B cell (primary cell): Measurements from ENCODE around the gene PFAS. TPM values are rescaled to one million over a fixed set of nuclear protein-coding genes. Genes with fewer than 3 reads are reported as not detected.
A peak's percentile ranks its signal among the peaks of the same experiment; 100 is the strongest.

Experiments used
- ATAC-seq: fragments of 200-7000 bp; cut with Tn5 transposase; one replicate; pipeline ENCODE4 v1.10.0; 2021; ENCODE audit warnings: low read depth, mild to moderate bottlenecking, moderate number of reproducible peaks, moderate library complexity
- CTCF ChIA-PET: fragments of 350-600 bp; sonication (Branson Sonifier 250); formaldehyde crosslinking; loops from one replicate; lab custom pipeline; 2021; ENCODE audit warnings: antibody characterized with exemption, inconsistent platforms; lab: Charles Lee
- POLR2A ChIA-PET: fragments of 350-600 bp; sonication (Branson Sonifier 250); formaldehyde crosslinking; loops from one replicate; lab custom pipeline; 2021; ENCODE audit warnings: antibody characterized with exemption; lab: Charles Lee
- DNase-seq: peaks from one replicate; pipeline ENCODE4 v3.0.0; 2013
- H2AFZ ChIP-seq: 2 replicates; pipeline ENCODE4 v1.6.1; 2012; ENCODE audit warnings: mild to moderate bottlenecking, low read depth, low read length; ENCODE audit not compliant: insufficient read depth, poor library complexity, severe bottlenecking
- H3K27ac ChIP-seq, 2 donors: 1 replicate in 1 of 2; 2 replicates in 1 of 2; pipeline ENCODE4 v1.5.1; 2012 to 2013; ENCODE audit warnings: low read length in 2 of 2, mild to moderate bottlenecking in 2 of 2, moderate library complexity in 1 of 2
- H3K27me3 ChIP-seq, 4 experiments: fragments of 200-600 bp in 1 of 4; sonication (generic) in 1 of 4; replicated peaks in 1 of 4; 1 replicate in 2 of 4; 2 replicates in 2 of 4; pipeline versions ENCODE4 v1.6.1 to v1.7.0; 2013 to 2016; ENCODE audit warnings: low read length in 3 of 4, mild to moderate bottlenecking in 2 of 4, mixed read lengths in 1 of 4, moderate library complexity in 1 of 4; ENCODE audit not compliant: insufficient read depth in 4 of 4, control insufficient read depth in 3 of 4; ENCODE audit errors: control extremely low read depth in 1 of 4
- H3K36me3 ChIP-seq, 2 experiments: replicated peaks in 1 of 2; 1 replicate in 1 of 2; 2 replicates in 1 of 2; pipeline versions ENCODE4 v1.6.1 to v1.7.1; 2013; ENCODE audit warnings: low read length in 1 of 2; ENCODE audit not compliant: insufficient read depth in 2 of 2, control insufficient read depth in 1 of 2; ENCODE audit errors: control extremely low read depth in 1 of 2, extremely low read depth in 1 of 2
- H3K4me1 ChIP-seq, 2 donors: fragments of 200-600 bp in 1 of 2; sonication (generic) in 1 of 2; 1 replicate in 1 of 2; 2 replicates in 1 of 2; pipeline versions ENCODE4 v1.5.1 to v1.6.1; 2013 to 2017; ENCODE audit warnings: low read length in 2 of 2; ENCODE audit not compliant: control insufficient read depth in 2 of 2, insufficient read depth in 2 of 2
- H3K4me2 ChIP-seq: replicated peaks from 2 replicates; pipeline ENCODE3; 2012; ENCODE audit warnings: mild to moderate bottlenecking, low read depth, low read length; ENCODE audit not compliant: poor library complexity, severe bottlenecking
- H3K4me3 ChIP-seq, 5 experiments: fragments of 200-600 bp in 1 of 5; sonication (generic) in 1 of 5; 1 replicate in 3 of 5; 2 replicates in 2 of 5; pipeline versions ENCODE4 v1.5.1 to v1.7.0; 2011 to 2016; ENCODE audit warnings: low read length in 4 of 5, mild to moderate bottlenecking in 4 of 5, low read depth in 2 of 5, control low read depth in 1 of 5, moderate library complexity in 1 of 5; ENCODE audit not compliant: insufficient read depth in 1 of 5; ENCODE audit errors: control extremely low read depth in 1 of 5, extremely low read depth in 1 of 5
- H3K79me2 ChIP-seq: fragments of 200-600 bp; sonication (generic); one replicate; pipeline ENCODE4 v1.6.0; 2016; ENCODE audit warnings: low read length; ENCODE audit not compliant: control insufficient read depth, insufficient read depth
- H3K9ac ChIP-seq: fragments of 200-600 bp; sonication (generic); 2 replicates; pipeline ENCODE4 v1.6.1; 2017; ENCODE audit warnings: mild to moderate bottlenecking, low read length, moderate library complexity
- H3K9me3 ChIP-seq, 3 donors: one replicate each; pipeline versions ENCODE4 v1.6.1 to v1.7.1; 2013; ENCODE audit warnings: low read length in 2 of 3; ENCODE audit not compliant: control insufficient read depth in 2 of 3, insufficient read depth in 1 of 3; ENCODE audit errors: control extremely low read depth in 1 of 3
- H4K20me1 ChIP-seq: 2 replicates; pipeline ENCODE4 v1.6.0; 2012; ENCODE audit warnings: mild to moderate bottlenecking, low read length; ENCODE audit not compliant: insufficient read depth, control insufficient read depth, poor library complexity, severe bottlenecking
- H3K27ac Mint-ChIP-seq: one replicate; pipeline ENCODE4 v1.8.0; 2021; ENCODE audit warnings: mixed read lengths
- H3K27me3 Mint-ChIP-seq: one replicate; pipeline ENCODE4 v1.8.0; 2021; ENCODE audit warnings: mixed read lengths
- H3K4me1 Mint-ChIP-seq: one replicate; pipeline ENCODE4 v1.8.0; 2021; ENCODE audit warnings: mixed read lengths
- H3K4me3 Mint-ChIP-seq: one replicate; pipeline ENCODE4 v1.8.0; 2021; ENCODE audit warnings: mixed read lengths
- H3K9me3 Mint-ChIP-seq: one replicate; pipeline ENCODE4 v1.8.0; 2022; ENCODE audit warnings: mixed read lengths; ENCODE audit not compliant: insufficient read depth
- CTCF ChIP-seq: fragments of 200-600 bp; IDR thresholded peaks from one replicate; pipeline ENCODE4 v1.8.0; 2022; ENCODE audit warnings: antibody characterized with exemption, mild to moderate bottlenecking
- EZH2 ChIP-seq: IDR thresholded peaks from 2 replicates; pipeline ENCODE4 v1.6.1; 2012; ENCODE audit warnings: borderline replicate concordance, low read depth, mild to moderate bottlenecking, moderate library complexity, low read length; ENCODE audit not compliant: insufficient read depth, poor library complexity, severe bottlenecking
- WGBS: methylation state at CpG from one replicate; pipeline ENCODE4 v1.1.5; 2013; ENCODE audit warnings: missing lambda C conversion rate; ENCODE audit not compliant: insufficient coverage; 5-methylcytosine and 5-hydroxymethylcytosine counted together
- intact Hi-C: fragments of 100-400 bp; cut with micrococcal nuclease; formaldehyde crosslinking; loops from one replicate; pipeline ENCODE4 v1.10.0; 2022
- polyA plus RNA-seq: library from polyadenylated mRNA; depleted of rRNA; stranded (reverse); fragments of >200 nt; gene quantifications from 2 replicates; pipeline ENCODE4 v1.2.3, GENCODE V29; 2012
- total RNA-seq, 2 donors: library from RNA; stranded (reverse); fragments of 120-200 nt in 1 of 2; gene quantifications; 1 replicate in 1 of 2; 2 replicates in 1 of 2; pipeline versions ENCODE4 v1.2.3 to v1.2.4, GENCODE V29; 2013 to 2022

Gene PFAS
- total and polyA plus RNA-seq, 2 donors (not counting 1 experiment from before 2014, with no cell fraction given) = 22.3 to 65.5 TPM

- H3K27me3 Mint-ChIP-seq = no peaks in the 10 kb centered on the region
Measured at GRCh38 chr17:8222630-8223355, 26.3 kb upstream of the PFAS start.

More at GRCh38 chr17:8222630-8223355, 26.3 kb upstream of the PFAS start:
- H3K4me1 ChIP-seq = peaks cover 32 to 50% of the 10 kb centered on the region in 2 donors
- peak overlapping the region; percentile 75 to 100 (median 78) for H3K4me3 ChIP-seq
- H3K36me3 ChIP-seq = peaks cover 0 to 15% of the 10 kb centered on the region in 2 experiments
- ChIA-PET CTCF (interaction anchor here (0.7 to 7.6 kb wide), 19 partner anchors 10 to 291 kb away, joined by 3 to 86 read pairs (median 7); partner anchors contain the start of genes AURKB, BORCS6, CNTROB and CTC1), POLR2A (interaction anchor here (0.7 to 7.5 kb wide), 15 partner anchors 12 to 103 kb away, joined by 3 to 158 read pairs (median 9); partner anchors contain the start of genes AURKB, BORCS6, CTC1 and HES7)
- WGBS = under 1% methylated on average over 49 of the region's 49 CpGs
- TF ChIP-seq EZH2 (no peak), CTCF (no peak)
- H2AFZ ChIP-seq = peak overlapping the region; percentile 82
- H4K20me1 ChIP-seq = peaks cover 10% of the 10 kb centered on the region
- intact Hi-C loops = loop anchor here (1.0 to 10.0 kb wide), 12 partner anchors 12 to 212 kb away; partner anchors contain the start of genes AURKB, NDEL1, RANGRF and RPL26
- DNase-seq (peak; percentile 95), ATAC-seq (peak; percentile 43)
- peaks cover 6% of the 10 kb centered on the region for H3K79me2 ChIP-seq
- Mint-ChIP-seq H3K4me3 (peak overlapping the region; percentile 89), H3K27ac (peak overlapping the region; percentile 96), H3K9me3 (no peaks in the 10 kb centered on the region), H3K4me1 (peaks cover 63% of the 10 kb centered on the region)
- H3K9me3 ChIP-seq = no peaks in the 10 kb centered on the region
- H3K27me3 ChIP-seq = no peaks in the 10 kb centered on the region
- peak overlapping the region; percentile 82 for H3K4me2 ChIP-seq
- H3K9ac ChIP-seq = peak overlapping the region; percentile 75
- peak overlapping the region; percentile 90 to 93 for H3K27ac ChIP-seq
